K562 (cell line): ENCODE results near the gene WDR47. TPM values are rescaled to one million over a fixed set of nuclear protein-coding genes. Genes with fewer than 3 reads are reported as not detected.

ENCODE experiments used
- ARNT ChIP-seq, 2 experiments: fragments of 450-650 bp; IDR thresholded peaks; 2 replicates each; pipeline ENCODE4 v1.6.1; 2016; ENCODE audit warnings: mild to moderate bottlenecking in 1 of 2
- CC2D1A ChIP-seq: fragments of 450-650 bp; IDR thresholded peaks from 2 replicates; pipeline ENCODE4 v1.6.1; 2017; ENCODE audit warnings: mild to moderate bottlenecking
- CCNT2 ChIP-seq: IDR thresholded peaks from 2 replicates; pipeline ENCODE4 v1.6.1; 2011; ENCODE audit warnings: borderline replicate concordance, low read depth, mild to moderate bottlenecking, moderate library complexity, mixed read lengths, low read length; ENCODE audit not compliant: insufficient read length; ENCODE audit errors: extremely low read depth
- ELF1 ChIP-seq: fragments of 200-800 bp; sonication (Bioruptor generic); IDR thresholded peaks from 2 replicates; pipeline ENCODE4 v1.6.1; 2016; ENCODE audit warnings: missing genetic modification characterization, missing compliant biosample characterization
- EP400 ChIP-seq: fragments of 450-650 bp; IDR thresholded peaks from 2 replicates; pipeline ENCODE4 v1.6.1; 2017; ENCODE audit warnings: antibody characterized with exemption, mild to moderate bottlenecking, moderate library complexity
- MEIS2 ChIP-seq: fragments of 450-650 bp; IDR thresholded peaks from 2 replicates; pipeline ENCODE4 v1.6.1; 2014; ENCODE audit warnings: mild to moderate bottlenecking; ENCODE audit not compliant: partially characterized antibody
- NFE2 ChIP-seq: IDR thresholded peaks from 2 replicates; pipeline ENCODE4 v1.6.1; 2014; ENCODE audit warnings: antibody characterized with exemption, low read depth
- NFIC ChIP-seq: fragments of 450-650 bp; IDR thresholded peaks from 2 replicates; pipeline ENCODE4 v1.6.1; 2017; ENCODE audit warnings: mild to moderate bottlenecking, inconsistent platforms
- TARDBP ChIP-seq: fragments of 450-650 bp; IDR thresholded peaks from 2 replicates; pipeline ENCODE4 v1.6.1; 2016
- TEAD4 ChIP-seq, 2 experiments: sonication (generic) in 1 of 2; formaldehyde crosslinking in 1 of 2; IDR thresholded peaks; 2 replicates each; pipeline versions ENCODE4 v1.6.1 to v1.8.0; 2012 to 2022; ENCODE audit warnings: borderline replicate concordance in 1 of 2, inconsistent platforms in 1 of 2, low read length in 1 of 2, mild to moderate bottlenecking in 1 of 2, missing genetic modification reagents in 1 of 2
- TSC22D4 ChIP-seq: fragments of 450-650 bp; IDR thresholded peaks from 2 replicates; pipeline ENCODE4 v1.6.1; 2016; ENCODE audit warnings: missing genetic modification characterization, missing biosample characterization, control low read depth
- XRCC5 ChIP-seq: fragments of 200-400 bp; formaldehyde crosslinking; IDR thresholded peaks from 2 replicates; pipeline ENCODE4 v1.6.1; 2017; ENCODE audit warnings: low read depth, mild to moderate bottlenecking, low read length
- ZBED1 ChIP-seq: IDR thresholded peaks from 2 replicates; pipeline ENCODE4 v1.6.1; 2014
- ZNF140 ChIP-seq: fragments of 250-450 bp; sonication (Bioruptor Pico); IDR thresholded peaks from 2 replicates; pipeline ENCODE4 v1.8.0; 2021; ENCODE audit warnings: moderate library complexity, mild to moderate bottlenecking, inconsistent platforms
- ZNF146 ChIP-seq: IDR thresholded peaks from one replicate; pipeline ENCODE4 v1.6.1; 2018; ENCODE audit warnings: missing compliant biosample characterization; ENCODE audit not compliant: unreplicated experiment
- ZNF253 ChIP-seq: fragments of 250-450 bp; sonication (Bioruptor Pico); conservative IDR thresholded peaks from 2 replicates; pipeline ENCODE4 v1.6.1; 2021; ENCODE audit warnings: mild to moderate bottlenecking
- ZNF830 ChIP-seq: fragments of 250-450 bp; sonication (Bioruptor Pico); IDR thresholded peaks from 2 replicates; pipeline ENCODE4 v1.5.0; 2021; ENCODE audit warnings: mild to moderate bottlenecking
- polyA plus RNA-seq, 8 experiments: library from polyadenylated mRNA; depleted of rRNA in 4 of 8; stranded (reverse) in 5 of 8; unstranded in 3 of 8; fragments of >200 nt; fragmentation: Nextera tagmentation in 2 of 8; fragmentation: Illumina TruSeq in 1 of 8; extraction: Ambion mirVana in 2 of 8; extraction: Trizol in 1 of 8; gene quantifications; 2 replicates each; pipeline versions ENCODE4 v1.2.1 to v1.2.3, GENCODE V29; 2011 to 2014; ENCODE audit warnings: inconsistent platforms in 1 of 8, missing spikeins in 1 of 8
- total RNA-seq, 7 experiments: library from RNA; depleted of rRNA in 6 of 7; stranded (reverse); fragments of >200 nt in 6 of 7; fragmentation: Illumina TruSeq in 2 of 7; extraction: Trizol in 2 of 7; gene quantifications; 2 replicates each; pipeline versions ENCODE4 v1.2.1 to v1.2.3, GENCODE V29; 2011 to 2021; ENCODE audit warnings: low replicate concordance in 1 of 7
- TF ChIP-seq, protein P1 (sequence below): IDR thresholded peaks from 2 replicates; pipeline ENCODE4 v1.6.1; 2011; ENCODE audit warnings: borderline replicate concordance, low read depth, mild to moderate bottlenecking, moderate library complexity, low read length; ENCODE audit not compliant: insufficient read depth, poor library complexity, severe bottlenecking
- TF ChIP-seq, protein P2 (sequence below), 3 experiments: fragments of 200-800 bp in 1 of 3; fragments of 250-450 bp in 1 of 3; fragments of 450-650 bp in 1 of 3; sonication (Bioruptor Pico) in 1 of 3; sonication (Bioruptor generic) in 1 of 3; formaldehyde crosslinking in 1 of 3; IDR thresholded peaks; 2 replicates each; pipeline versions ENCODE4 v1.6.1 to v1.8.0; 2016 to 2022; ENCODE audit warnings: mild to moderate bottlenecking in 2 of 3, missing genetic modification characterization in 2 of 3, missing compliant biosample characterization in 1 of 3, moderate library complexity in 1 of 3

WDR47 gene
- total and polyA plus RNA-seq, 9 of the 15 experiments (the other 6 are each of a cell fraction or from before 2014, with no cell fraction given) = 1.3 to 10.1 (median 4.9) TPM

DNA sequence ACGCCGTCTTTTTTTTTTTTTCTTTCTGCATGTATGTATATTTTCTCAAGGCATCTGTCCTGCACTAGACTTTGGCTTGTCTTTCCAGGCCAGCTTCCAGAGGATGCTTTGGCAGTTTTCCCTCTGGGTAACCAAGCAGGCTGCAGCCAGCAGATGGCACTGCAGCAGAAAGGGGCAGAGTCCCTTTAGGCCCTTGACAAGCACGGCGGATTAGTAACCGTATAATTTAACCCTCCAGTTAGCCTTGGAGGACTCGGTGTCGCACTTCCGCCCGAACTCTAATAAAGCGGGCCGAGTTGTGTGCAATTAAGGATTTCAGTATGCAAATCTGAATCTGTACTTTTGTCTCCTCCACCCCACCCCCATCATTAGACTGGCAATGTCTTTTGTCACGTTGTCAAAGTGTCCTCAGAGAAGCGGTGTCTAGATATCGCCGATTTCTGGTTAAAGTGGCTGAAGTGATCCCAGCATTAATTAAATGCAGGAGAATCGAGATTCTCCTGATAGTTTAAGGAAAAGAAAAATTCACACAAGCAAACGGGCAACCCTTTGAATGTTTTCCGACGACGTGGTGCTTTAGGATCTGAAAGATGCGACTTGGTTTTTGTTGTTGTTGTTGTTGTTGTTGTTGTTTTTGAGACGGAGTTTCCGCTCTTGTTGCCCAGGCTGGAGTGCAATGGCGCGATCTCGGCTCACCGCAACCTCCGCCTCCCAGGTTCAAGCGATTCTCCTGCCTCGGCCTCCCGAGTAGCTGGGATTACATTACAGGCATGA lies 47.5 kb upstream of the WDR47 start (continued):
- TF ChIP-seq, protein P1, sequence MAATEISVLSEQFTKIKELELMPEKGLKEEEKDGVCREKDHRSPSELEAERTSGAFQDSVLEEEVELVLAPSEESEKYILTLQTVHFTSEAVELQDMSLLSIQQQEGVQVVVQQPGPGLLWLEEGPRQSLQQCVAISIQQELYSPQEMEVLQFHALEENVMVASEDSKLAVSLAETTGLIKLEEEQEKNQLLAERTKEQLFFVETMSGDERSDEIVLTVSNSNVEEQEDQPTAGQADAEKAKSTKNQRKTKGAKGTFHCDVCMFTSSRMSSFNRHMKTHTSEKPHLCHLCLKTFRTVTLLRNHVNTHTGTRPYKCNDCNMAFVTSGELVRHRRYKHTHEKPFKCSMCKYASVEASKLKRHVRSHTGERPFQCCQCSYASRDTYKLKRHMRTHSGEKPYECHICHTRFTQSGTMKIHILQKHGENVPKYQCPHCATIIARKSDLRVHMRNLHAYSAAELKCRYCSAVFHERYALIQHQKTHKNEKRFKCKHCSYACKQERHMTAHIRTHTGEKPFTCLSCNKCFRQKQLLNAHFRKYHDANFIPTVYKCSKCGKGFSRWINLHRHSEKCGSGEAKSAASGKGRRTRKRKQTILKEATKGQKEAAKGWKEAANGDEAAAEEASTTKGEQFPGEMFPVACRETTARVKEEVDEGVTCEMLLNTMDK = peak; percentile 87
- no peak for TF ChIP-seq CCNT2
- no peak; the same call in 1 of the 2 replicates for TF ChIP-seq TEAD4 (IDR thresholded peaks at IDR 0.05; ENCODE audit: low read length)
- 0 out of 2 replicates have a peak, but pooled peaks have one; percentile 26 for TF ChIP-seq TEAD4 (CRISPR knock-in tag; IDR thresholded peaks at IDR 0.05; ENCODE audit: borderline replicate concordance)
- no peak for TF ChIP-seq TARDBP
- TF ChIP-seq NFIC = peak; percentile 63
- TF ChIP-seq ZNF146 (CRISPR knock-in tag) = no peak
- TF ChIP-seq TSC22D4 (tag) = no peak
- 0 out of 2 replicates have a peak, but pooled peaks have one; percentile 18 for TF ChIP-seq CC2D1A
- no peak for TF ChIP-seq ZBED1
- peak; percentile 66 for TF ChIP-seq ELF1 (tag)
- peak in 1 of 2 experiments; percentile 51; a peak in 2 of 4 replicates for TF ChIP-seq ARNT (IDR thresholded peaks at IDR 0.05)
- TF ChIP-seq ZNF830 (CRISPR knock-in tag) = no peak
- TF ChIP-seq ZNF140 (CRISPR knock-in tag) = no peak
- no peak; the same call in 1 of the 2 replicates for TF ChIP-seq EP400
- TF ChIP-seq XRCC5 = peak; percentile 96
- TF ChIP-seq, protein P2, sequence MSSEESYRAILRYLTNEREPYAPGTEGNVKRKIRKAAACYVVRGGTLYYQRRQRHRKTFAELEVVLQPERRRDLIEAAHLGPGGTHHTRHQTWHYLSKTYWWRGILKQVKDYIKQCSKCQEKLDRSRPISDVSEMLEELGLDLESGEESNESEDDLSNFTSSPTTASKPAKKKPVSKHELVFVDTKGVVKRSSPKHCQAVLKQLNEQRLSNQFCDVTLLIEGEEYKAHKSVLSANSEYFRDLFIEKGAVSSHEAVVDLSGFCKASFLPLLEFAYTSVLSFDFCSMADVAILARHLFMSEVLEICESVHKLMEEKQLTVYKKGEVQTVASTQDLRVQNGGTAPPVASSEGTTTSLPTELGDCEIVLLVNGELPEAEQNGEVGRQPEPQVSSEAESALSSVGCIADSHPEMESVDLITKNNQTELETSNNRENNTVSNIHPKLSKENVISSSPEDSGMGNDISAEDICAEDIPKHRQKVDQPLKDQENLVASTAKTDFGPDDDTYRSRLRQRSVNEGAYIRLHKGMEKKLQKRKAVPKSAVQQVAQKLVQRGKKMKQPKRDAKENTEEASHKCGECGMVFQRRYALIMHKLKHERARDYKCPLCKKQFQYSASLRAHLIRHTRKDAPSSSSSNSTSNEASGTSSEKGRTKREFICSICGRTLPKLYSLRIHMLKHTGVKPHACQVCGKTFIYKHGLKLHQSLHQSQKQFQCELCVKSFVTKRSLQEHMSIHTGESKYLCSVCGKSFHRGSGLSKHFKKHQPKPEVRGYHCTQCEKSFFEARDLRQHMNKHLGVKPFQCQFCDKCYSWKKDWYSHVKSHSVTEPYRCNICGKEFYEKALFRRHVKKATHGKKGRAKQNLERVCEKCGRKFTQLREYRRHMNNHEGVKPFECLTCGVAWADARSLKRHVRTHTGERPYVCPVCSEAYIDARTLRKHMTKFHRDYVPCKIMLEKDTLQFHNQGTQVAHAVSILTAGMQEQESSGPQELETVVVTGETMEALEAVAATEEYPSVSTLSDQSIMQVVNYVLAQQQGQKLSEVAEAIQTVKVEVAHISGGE (CRISPR knock-in tag; IDR thresholded peaks at IDR 0.05) = peak in 1 of 3 experiments; percentile 70; a peak in 2 of 6 replicates
- TF ChIP-seq ZNF253 (CRISPR knock-in tag) = no peak
- peak; percentile 52 for TF ChIP-seq MEIS2
- 0 out of 2 replicates have a peak, but pooled peaks have one; percentile 20 for TF ChIP-seq NFE2
